GM23248 (cell line): ENCODE results near the gene BICC1.

Experiments used
- EZH2 ChIP-seq: fragments of 200-600 bp; sonication (generic); IDR thresholded peaks from 2 replicates; pipeline ENCODE4 v1.6.1; 2018; ENCODE audit warnings: antibody characterized with exemption, mild to moderate bottlenecking; ENCODE audit not compliant: insufficient read depth, poor library complexity, severe bottlenecking
- EZH2phosphoT487 ChIP-seq: fragments of 200-600 bp; sonication (generic); IDR thresholded peaks from 2 replicates; pipeline ENCODE4 v1.6.1; 2018; ENCODE audit warnings: antibody characterized with exemption, moderate library complexity, mild to moderate bottlenecking, low read depth; ENCODE audit not compliant: insufficient read depth

- TF ChIP-seq EZH2 (no peak), EZH2phosphoT487 (no peak)
Observed at GRCh38 chr10:58511765-58512490, 744 bp upstream of the BICC1 start.
